IPS-20b (cell line): ENCODE results near the gene HNRNPM.

Experiments used
- H3K27ac ChIP-seq: one replicate; pipeline ENCODE4 v1.5.1; 2013; ENCODE audit warnings: low read length
- H3K27me3 ChIP-seq: 2 replicates; pipeline ENCODE4 v1.6.1; 2013; ENCODE audit warnings: mild to moderate bottlenecking, low read length, inconsistent platforms; ENCODE audit not compliant: insufficient read depth
- H3K36me3 ChIP-seq: 2 replicates; pipeline ENCODE4 v1.6.1; 2013; ENCODE audit warnings: low read depth, mild to moderate bottlenecking, inconsistent platforms, low read length, moderate library complexity; ENCODE audit not compliant: insufficient read depth
- H3K4me1 ChIP-seq: 2 replicates; pipeline ENCODE4 v1.6.1; 2013; ENCODE audit warnings: mild to moderate bottlenecking, control low read depth, inconsistent platforms, low read length, moderate library complexity; ENCODE audit not compliant: insufficient read depth
- H3K4me3 ChIP-seq: 2 replicates; pipeline ENCODE4 v1.5.1; 2013; ENCODE audit warnings: mild to moderate bottlenecking, low read length, inconsistent platforms
- H3K9ac ChIP-seq: 2 replicates; pipeline ENCODE4 v1.6.1; 2013; ENCODE audit warnings: low read depth, mild to moderate bottlenecking, inconsistent platforms, low read length, moderate library complexity
- H3K9me3 ChIP-seq: 2 replicates; pipeline ENCODE4 v1.6.1; 2013; ENCODE audit warnings: mild to moderate bottlenecking, low read depth, low read length, inconsistent platforms; ENCODE audit not compliant: insufficient read depth

HNRNPM gene

DNA sequence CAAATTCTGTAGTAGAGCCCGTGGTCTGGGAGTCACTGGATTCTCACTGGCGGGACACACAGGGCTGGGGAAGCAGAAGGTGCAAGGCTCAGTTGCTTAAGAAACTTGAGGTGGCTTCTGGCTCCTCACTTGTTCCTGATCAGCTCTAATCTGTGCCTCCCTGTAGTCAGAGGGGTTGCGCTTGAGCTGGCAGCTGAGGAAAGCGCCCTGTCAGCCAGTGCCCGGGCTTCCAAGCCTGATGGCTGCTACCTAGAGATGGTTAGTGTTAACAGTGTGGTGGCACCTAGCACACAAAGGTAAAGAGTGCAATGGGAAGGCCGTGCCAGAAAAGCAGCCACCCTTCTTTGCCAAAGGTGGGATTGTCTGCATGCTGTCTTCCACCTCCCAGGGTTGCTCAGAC, 8.8 kb downstream of the HNRNPM start:
- Histone ChIP-seq H3K4me1 (peaks cover 45% of the 10 kb centered on the region), H3K4me3 (no peak overlapping the region), H3K9ac (no peak overlapping the region), H3K27me3 (no peaks in the 10 kb centered on the region), H3K27ac (no peak overlapping the region), H3K36me3 (peaks cover 78% of the 10 kb centered on the region), H3K9me3 (no peaks in the 10 kb centered on the region)

DNA sequence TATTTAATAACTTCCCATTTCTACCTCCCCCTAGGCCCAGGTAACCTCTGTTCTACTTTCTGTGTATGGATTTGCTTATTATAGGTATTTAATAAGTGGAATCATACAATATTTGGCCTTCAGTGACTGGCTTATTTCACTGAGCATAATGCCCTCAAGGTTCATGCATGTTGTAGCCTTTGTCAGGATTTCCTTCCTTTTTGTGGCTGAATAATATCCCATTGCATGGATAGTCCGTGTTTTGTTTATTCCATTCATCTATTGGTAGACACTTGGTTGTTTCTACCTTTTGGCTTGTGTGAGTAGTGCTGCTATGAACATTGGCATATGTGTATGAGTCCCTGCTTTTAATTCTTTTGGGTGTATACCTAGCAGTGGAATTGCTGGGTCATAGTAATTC, 9.4 kb downstream of the HNRNPM start:
- Histone ChIP-seq H3K9ac (no peak overlapping the region), H3K27me3 (no peaks in the 10 kb centered on the region), H3K27ac (no peak overlapping the region), H3K9me3 (no peaks in the 10 kb centered on the region), H3K36me3 (peaks cover 78% of the 10 kb centered on the region), H3K4me3 (no peak overlapping the region), H3K4me1 (peaks cover 45% of the 10 kb centered on the region)

DNA sequence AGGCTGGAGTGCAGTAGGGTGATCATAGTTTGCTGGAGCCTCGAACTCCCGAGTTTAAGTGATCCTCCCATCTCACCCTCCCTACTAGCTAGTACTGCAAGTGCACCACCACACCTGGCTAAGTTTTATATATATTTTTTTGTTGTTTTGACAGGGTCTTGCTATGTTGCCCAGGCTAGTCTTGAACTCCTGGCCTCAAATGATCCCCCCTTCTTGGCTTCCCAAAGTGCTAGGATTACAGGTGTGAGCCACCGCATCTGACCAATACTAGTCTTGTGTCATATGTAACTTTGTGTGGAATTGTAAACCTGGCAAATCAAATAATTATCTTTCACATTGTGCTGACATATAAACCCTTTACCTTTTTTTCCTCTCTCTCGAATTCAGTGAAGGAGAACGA, 10.2 kb downstream of the HNRNPM start:
- peaks cover 47% of the 10 kb centered on the region for H3K4me1 ChIP-seq
- H3K9me3 ChIP-seq, result no peaks in the 10 kb centered on the region
- no peak overlapping the region for H3K27ac ChIP-seq
- H3K9ac ChIP-seq, result no peak overlapping the region
- no peak overlapping the region for H3K4me3 ChIP-seq
- no peaks in the 10 kb centered on the region for H3K27me3 ChIP-seq
- peaks cover 84% of the 10 kb centered on the region for H3K36me3 ChIP-seq

DNA sequence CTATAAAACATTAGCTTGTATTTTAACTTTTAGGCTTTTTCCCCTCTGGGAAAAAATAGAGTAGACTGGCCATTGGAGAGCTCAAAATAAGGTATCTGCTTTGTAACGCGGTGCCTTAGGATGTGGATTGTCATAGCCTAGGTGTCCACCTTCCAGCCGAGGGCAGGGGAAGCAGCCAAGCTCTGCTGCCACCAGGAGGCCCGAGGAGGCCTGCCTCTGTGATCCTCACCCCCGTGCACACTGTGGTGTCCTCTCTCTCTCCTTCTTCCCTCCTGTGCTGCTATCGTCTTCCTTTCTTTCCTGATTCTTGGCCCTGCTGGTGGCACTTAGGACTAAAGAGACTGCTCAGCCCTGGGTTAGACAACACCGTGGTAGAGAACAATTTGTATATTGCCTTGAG, 11.3 kb downstream of the HNRNPM start:
- no peak overlapping the region for H3K4me3 ChIP-seq
- no peak overlapping the region for H3K27ac ChIP-seq
- no peaks in the 10 kb centered on the region for H3K27me3 ChIP-seq
- H3K4me1 ChIP-seq, result peaks cover 52% of the 10 kb centered on the region
- peaks cover 95% of the 10 kb centered on the region for H3K36me3 ChIP-seq
- H3K9ac ChIP-seq, result no peak overlapping the region
- no peaks in the 10 kb centered on the region for H3K9me3 ChIP-seq

DNA sequence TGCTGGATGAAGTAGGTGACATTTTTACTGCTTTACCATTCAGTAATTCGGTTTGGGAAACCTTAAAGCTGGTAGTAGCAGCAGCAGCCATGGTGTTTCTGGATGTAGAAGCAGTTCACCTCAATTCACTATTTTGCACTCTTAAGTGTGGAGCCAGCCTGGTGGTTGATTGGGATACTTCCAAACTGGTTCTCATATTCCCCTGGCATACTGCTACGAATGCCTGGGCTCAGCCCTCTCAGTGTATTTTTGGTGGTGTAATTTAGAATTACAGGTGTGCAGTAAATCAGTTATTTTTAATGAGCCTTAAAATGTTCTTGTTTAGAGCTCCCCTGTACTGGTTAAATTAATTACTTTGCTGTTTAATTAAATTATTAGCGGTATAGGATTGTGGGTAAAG, 12.4 kb downstream of the HNRNPM start:
- Histone ChIP-seq H3K27ac (no peak overlapping the region), H3K9ac (no peak overlapping the region), H3K9me3 (no peaks in the 10 kb centered on the region), H3K36me3 (peaks cover 95% of the 10 kb centered on the region), H3K27me3 (no peaks in the 10 kb centered on the region), H3K4me3 (no peak overlapping the region), H3K4me1 (peaks cover 44% of the 10 kb centered on the region)

DNA sequence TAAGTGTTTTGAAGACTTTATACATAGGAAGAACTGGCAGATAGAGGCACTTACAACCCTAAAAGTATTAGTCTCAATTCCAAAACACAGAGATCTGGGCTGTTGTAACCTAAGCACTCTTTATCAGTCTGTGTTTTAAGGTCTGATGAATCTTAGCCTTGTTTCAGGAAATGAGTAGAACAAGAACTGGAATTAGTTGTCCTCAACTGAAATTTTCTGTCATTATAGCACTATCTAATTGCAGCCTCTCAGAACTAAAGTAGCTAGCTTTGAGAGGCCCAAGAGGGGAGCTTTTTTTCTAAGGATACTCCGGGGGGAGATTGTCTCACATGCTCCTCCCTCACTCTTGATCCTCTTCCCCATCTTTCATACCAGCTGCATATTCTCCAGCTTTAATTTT, 13.1 kb downstream of the HNRNPM start:
- peaks cover 47% of the 10 kb centered on the region for H3K4me1 ChIP-seq
- H3K27ac ChIP-seq, result no peak overlapping the region
- H3K36me3 ChIP-seq, result peaks cover 95% of the 10 kb centered on the region
- no peak overlapping the region for H3K4me3 ChIP-seq
- no peaks in the 10 kb centered on the region for H3K27me3 ChIP-seq
- no peak overlapping the region for H3K9ac ChIP-seq
- no peaks in the 10 kb centered on the region for H3K9me3 ChIP-seq

DNA sequence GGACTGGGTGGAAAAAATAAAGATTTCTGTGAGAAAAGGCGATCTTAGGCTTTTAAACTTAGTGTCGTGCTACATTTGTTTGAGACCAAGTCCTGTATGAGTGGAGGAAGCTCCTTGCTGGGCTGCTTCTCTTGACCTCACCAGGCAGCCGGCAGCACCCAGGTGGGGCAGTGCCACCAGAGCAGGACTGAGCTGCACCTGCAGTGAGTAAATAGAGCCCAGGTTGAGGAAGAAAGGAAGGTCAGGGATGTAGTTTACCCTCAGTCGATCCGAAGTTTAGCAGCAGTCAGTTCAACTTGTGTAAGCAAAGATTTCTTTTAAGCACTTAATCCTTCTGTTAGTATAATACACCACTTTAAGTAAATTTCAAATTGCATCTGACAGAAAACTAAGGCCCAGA, 13.6 kb downstream of the HNRNPM start:
- no peak overlapping the region for H3K27ac ChIP-seq
- no peaks in the 10 kb centered on the region for H3K9me3 ChIP-seq
- no peaks in the 10 kb centered on the region for H3K27me3 ChIP-seq
- peaks cover 96% of the 10 kb centered on the region for H3K36me3 ChIP-seq
- peaks cover 47% of the 10 kb centered on the region for H3K4me1 ChIP-seq
- no peak overlapping the region for H3K9ac ChIP-seq
- H3K4me3 ChIP-seq, result no peak overlapping the region

DNA sequence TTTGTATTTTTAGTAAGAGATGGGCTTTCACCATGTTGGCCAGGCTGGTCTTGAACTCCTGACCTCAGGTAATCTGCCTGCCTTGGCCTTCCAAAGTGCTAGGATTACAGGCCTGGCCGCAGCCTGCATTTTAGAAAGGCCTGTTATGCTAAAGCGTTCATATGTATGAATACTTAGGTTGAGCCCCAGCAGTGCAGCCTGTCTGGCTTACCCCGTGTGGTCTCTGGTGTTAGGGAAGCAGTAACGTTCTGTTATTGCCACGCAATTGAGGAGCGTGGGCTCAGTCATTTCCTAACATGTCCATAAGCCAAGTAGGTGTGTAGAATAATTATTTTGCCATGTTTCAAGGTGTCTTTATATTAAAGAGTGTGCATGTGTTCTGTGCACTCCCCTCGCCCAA, 14.3 kb downstream of the HNRNPM start:
- H3K4me1 ChIP-seq, result peaks cover 43% of the 10 kb centered on the region
- peaks cover 96% of the 10 kb centered on the region for H3K36me3 ChIP-seq
- H3K4me3 ChIP-seq, result no peak overlapping the region

DNA sequence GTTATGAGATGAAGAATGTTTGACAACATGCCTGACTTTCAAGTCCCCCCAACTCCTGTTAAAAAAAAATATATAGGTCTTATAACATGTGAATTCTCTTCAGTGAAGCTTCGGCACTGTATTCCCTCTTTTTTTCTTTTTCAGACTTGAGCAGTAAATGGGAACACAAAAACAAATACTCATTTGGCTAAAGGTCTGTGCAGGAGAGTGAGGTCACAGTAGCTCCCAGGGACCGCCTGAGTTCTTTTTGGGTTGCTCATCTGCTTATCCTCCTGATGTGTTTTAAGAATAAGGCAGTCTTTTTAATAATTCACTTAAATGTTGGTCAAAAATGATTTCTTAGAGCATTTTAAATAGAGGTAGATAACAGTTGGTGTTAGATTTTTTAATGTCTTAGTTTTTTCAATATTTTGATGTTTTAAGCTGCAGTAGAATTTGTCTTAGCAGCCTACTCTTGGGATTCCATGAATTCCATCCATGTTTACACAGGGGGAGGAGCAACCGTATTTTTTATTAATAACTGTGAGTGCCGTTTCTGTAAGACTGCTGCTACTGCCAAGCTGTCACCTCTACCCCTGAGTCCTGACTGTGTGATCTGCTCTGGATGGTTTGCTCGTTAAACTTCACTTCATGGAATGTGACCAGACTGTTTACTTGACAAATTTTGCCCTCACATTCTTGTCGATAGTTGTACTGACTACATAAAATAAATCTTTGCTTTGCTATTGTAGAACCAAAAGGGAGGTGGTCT, 14.9 kb downstream of the HNRNPM start:
- H3K27ac ChIP-seq, result no peak overlapping the region
- H3K4me3 ChIP-seq, result no peak overlapping the region

More for the DNA sequence above, 14.3 kb downstream of the HNRNPM start:
- H3K27me3 ChIP-seq, result no peaks in the 10 kb centered on the region
- H3K9me3 ChIP-seq, result no peaks in the 10 kb centered on the region
- no peak overlapping the region for H3K27ac ChIP-seq
- H3K9ac ChIP-seq, result 0 out of 2 replicates have a peak overlapping the region, but pooled peaks have one; percentile 4

DNA sequence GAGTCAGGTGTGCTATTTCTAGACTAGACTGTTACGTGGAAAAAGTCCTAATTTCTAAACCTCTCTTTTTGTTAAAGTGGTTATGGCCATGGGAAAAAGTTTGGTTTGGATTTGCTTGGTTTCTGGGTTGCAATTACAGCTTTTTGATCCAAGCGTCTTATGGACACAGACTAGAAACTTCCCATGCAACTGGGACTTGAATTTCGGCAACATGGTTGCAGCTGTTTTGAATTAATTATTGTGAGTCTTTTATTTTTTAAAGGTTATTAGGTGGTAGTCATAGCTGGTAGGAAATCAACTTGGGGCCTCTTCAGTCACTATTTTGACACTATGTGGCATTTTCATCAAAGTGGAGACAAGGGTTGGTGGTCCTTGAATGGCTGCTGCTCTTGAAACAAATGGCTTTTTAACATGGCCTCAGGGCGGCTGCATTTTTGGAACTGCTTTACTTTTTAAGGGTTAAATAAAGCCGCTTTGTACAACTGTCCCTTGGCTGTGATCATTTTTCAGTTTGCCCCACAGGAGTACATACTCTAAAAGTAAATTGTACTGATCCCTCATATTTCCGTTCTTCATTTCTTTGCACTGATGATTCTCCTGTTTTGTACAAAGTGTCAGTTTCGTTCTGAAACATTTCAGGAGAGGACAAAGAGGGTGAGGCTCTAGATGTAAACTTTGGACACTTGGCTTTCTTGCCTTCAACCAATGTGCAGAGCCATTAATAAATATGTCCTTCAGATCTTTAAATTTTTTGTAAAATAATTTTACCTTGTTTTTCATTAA, 15.9 kb downstream of the HNRNPM start:
- no peaks in the 10 kb centered on the region for H3K9me3 ChIP-seq
- H3K4me3 ChIP-seq, result no peak overlapping the region
- H3K27ac ChIP-seq, result no peak overlapping the region
- peaks cover 99% of the 10 kb centered on the region for H3K36me3 ChIP-seq
- H3K27me3 ChIP-seq, result no peaks in the 10 kb centered on the region
- H3K9ac ChIP-seq, result no peak overlapping the region
- H3K4me1 ChIP-seq, result peaks cover 43% of the 10 kb centered on the region

More for the DNA sequence above, 14.9 kb downstream of the HNRNPM start:
- Histone ChIP-seq H3K4me1 (peaks cover 43% of the 10 kb centered on the region), H3K36me3 (peaks cover 99% of the 10 kb centered on the region), H3K27me3 (no peaks in the 10 kb centered on the region), H3K9ac (no peak overlapping the region), H3K9me3 (no peaks in the 10 kb centered on the region)

DNA sequence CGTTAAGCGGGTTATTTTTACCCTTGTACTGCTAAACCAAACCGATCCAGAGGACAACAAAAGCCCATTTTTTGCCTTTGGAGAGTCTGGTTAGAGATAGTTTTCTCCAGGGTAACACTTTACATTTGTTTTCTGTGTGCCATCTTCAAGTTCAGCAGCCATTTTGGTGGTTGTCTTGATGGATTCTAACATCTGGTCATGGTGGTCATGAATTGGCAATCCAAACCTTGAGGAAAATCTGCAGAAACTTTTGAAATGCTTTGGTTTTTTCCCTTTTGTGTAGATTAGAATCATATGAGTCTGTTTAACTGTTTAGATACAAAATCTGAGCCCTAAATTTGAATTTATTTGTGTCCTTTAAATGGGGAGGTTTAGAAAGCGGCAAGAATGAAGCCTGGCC, 16.6 kb downstream of the HNRNPM start:
- peaks cover 99% of the 10 kb centered on the region for H3K36me3 ChIP-seq
- peaks cover 41% of the 10 kb centered on the region for H3K4me1 ChIP-seq

DNA sequence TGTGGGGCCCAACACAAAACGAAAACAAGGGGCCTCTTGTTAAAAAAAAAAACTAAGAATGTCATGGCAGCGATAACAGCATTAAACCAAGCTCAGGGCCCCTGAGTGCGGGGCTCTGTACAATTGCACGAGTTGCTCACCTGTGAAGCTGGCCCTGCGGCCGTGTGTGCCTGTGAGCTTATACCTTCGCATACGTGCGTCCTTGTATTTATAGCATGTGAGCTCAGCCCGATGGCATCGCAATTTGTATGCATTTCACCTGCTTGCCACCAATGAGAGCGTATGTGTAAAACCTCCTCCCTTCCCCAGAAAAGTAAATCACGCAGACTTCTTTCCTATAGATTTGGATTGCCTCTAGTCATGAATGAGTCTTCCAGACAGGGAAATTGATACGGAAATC, 17.1 kb downstream of the HNRNPM start:
- peaks cover 41% of the 10 kb centered on the region for H3K4me1 ChIP-seq
- H3K36me3 ChIP-seq, result peaks cover 99% of the 10 kb centered on the region
- H3K27me3 ChIP-seq, result no peaks in the 10 kb centered on the region
- H3K9ac ChIP-seq, result no peak overlapping the region
- H3K9me3 ChIP-seq, result no peaks in the 10 kb centered on the region
- no peak overlapping the region for H3K27ac ChIP-seq
- no peak overlapping the region for H3K4me3 ChIP-seq

More for the DNA sequence above, 16.6 kb downstream of the HNRNPM start:
- Histone ChIP-seq H3K4me3 (no peak overlapping the region), H3K27ac (no peak overlapping the region), H3K9ac (no peak overlapping the region), H3K27me3 (no peaks in the 10 kb centered on the region), H3K9me3 (no peaks in the 10 kb centered on the region)
